ENCODE data around the gene AGR3.

- TF ChIP-seq TAF1 (IDR thresholded peaks at IDR 0.05; ENCODE audit: low read depth) = no peak
- TF ChIP-seq RAD21 (IDR thresholded peaks at IDR 0.05; ENCODE audit: low read depth) = no peak
- no peak for TF ChIP-seq NFIC (IDR thresholded peaks at IDR 0.05)
- no peak for TF ChIP-seq EP300 (IDR thresholded peaks at IDR 0.05; ENCODE audit: borderline replicate concordance)
Observed at GRCh38 chr7:16840094-16840493, 41.7 kb downstream of the AGR3 start.

Data from Ishikawa (cell line).